ENCODE results near the gene KCNK4.

Gene KCNK4

DNA sequence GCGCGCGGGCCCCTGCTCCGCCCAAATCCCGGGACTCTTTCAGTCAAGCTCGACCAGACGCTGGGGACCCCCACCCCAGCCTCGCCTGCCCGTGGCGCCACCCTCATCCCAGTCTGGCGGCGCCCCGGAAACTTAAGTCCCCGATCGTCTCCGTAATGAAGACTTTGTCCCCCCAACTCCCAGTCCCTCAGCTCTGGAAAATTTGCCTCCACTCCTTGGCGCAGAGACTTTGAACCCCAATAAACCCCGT, 39.4 kb upstream of the KCNK4 start:
- Histone ChIP-seq H2AK5ac (ENCODE audit: low read length) (no peak overlapping the region), H3K23ac (ENCODE audit: low read length) (peak overlapping the region; percentile 57), H3K79me2 (ENCODE audit: control insufficient read depth, insufficient read depth, low read length) (peaks cover 12% of the 10 kb centered on the region), H3K9ac (ENCODE audit: low read length) (peak overlapping the region; percentile 95), H3K4me2 (ENCODE audit: low read length) (peak overlapping the region; percentile 82), H3K36me3 (ENCODE audit: control insufficient read depth, insufficient read depth, low read length) (peaks cover 5% of the 10 kb centered on the region), H2BK15ac (replicated peaks; ENCODE audit: low read depth) (no peak overlapping the region), H3K4ac (ENCODE audit: low read depth, low read length) (peak overlapping the region; percentile 21), H3K18ac (ENCODE audit: low read length) (peak overlapping the region; percentile 16), H3K27me3 (ENCODE audit: insufficient read depth, low read length, poor library complexity) (no peaks in the 10 kb centered on the region), H2BK120ac (ENCODE audit: low read depth, low read length) (no peak overlapping the region), H4K5ac (ENCODE audit: low read length) (no peak overlapping the region), H3K79me1 (ENCODE audit: low read length) (peaks cover 13% of the 10 kb centered on the region), H3K56ac (ENCODE audit: low read length) (peak overlapping the region; percentile 94), H3K4me3 (ENCODE audit: low read length) (peak overlapping the region; percentile 82), H3K27ac (ENCODE audit: low read depth, low read length) (no peak overlapping the region), H2BK5ac (ENCODE audit: low read length) (no peak overlapping the region), H3K4me1 (ENCODE audit: control insufficient read depth, low read depth, low read length) (peaks cover 12% of the 10 kb centered on the region), H4K8ac (ENCODE audit: low read depth, low read length) (no peak overlapping the region)
- DNase-seq, result no peak
- no CpG with 5 or more reads among the region's 18 CpGs for WGBS (ENCODE audit: extremely low coverage, insufficient coverage, low lambda C conversion rate)

- no CpG with 5 or more reads among the region's 23 CpGs for WGBS (ENCODE audit: extremely low coverage, insufficient coverage, low lambda C conversion rate)
- no peak overlapping the region for H2BK120ac ChIP-seq (ENCODE audit: low read depth, low read length)
- DNase-seq, result peak; percentile 54
These were observed 38.9 kb upstream of the KCNK4 start for GRCh38 chr11:64252003-64252872.

DNA sequence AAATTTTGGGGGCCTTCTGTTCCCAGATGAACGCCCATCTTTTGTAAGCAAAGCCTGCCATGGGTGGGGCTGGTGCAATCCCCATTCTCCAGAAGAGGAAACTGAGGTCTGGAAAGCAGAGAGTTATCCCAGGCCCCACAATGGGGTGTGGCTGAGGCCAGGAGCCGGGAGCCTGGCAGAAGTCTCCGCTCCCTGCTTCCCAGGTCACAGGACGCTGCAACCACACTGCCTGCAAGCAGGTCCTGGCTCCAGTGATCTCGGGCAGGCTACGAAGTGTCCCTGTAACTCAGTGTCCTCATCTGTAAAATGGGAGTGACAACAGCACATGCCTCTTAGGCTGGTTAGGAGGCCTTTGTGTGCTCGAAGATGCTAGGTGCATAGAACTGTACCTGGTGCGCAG, 38.1 kb upstream of the KCNK4 start:
- Histone ChIP-seq H3K56ac (ENCODE audit: low read length) (peak overlapping the region; percentile 38), H3K27ac (ENCODE audit: low read depth, low read length) (no peak overlapping the region), H3K79me2 (ENCODE audit: control insufficient read depth, insufficient read depth, low read length) (peaks cover 12% of the 10 kb centered on the region), H3K4me2 (ENCODE audit: low read length) (no peak overlapping the region), H2BK5ac (ENCODE audit: low read length) (no peak overlapping the region), H3K4ac (ENCODE audit: low read depth, low read length) (no peak overlapping the region), H3K79me1 (ENCODE audit: low read length) (peaks cover 13% of the 10 kb centered on the region), H3K27me3 (ENCODE audit: insufficient read depth, low read length, poor library complexity) (no peaks in the 10 kb centered on the region), H3K36me3 (ENCODE audit: control insufficient read depth, insufficient read depth, low read length) (peaks cover 5% of the 10 kb centered on the region), H4K5ac (ENCODE audit: low read length) (no peak overlapping the region), H3K4me1 (ENCODE audit: control insufficient read depth, low read depth, low read length) (peaks cover 10% of the 10 kb centered on the region), H3K23ac (ENCODE audit: low read length) (no peak overlapping the region), H3K18ac (ENCODE audit: low read length) (no peak overlapping the region), H2AK5ac (ENCODE audit: low read length) (no peak overlapping the region), H3K4me3 (ENCODE audit: low read length) (no peak overlapping the region), H2BK15ac (replicated peaks; ENCODE audit: low read depth) (no peak overlapping the region), H4K8ac (ENCODE audit: low read depth, low read length) (no peak overlapping the region), H3K9ac (ENCODE audit: low read length) (no peak overlapping the region), H2BK120ac (ENCODE audit: low read depth, low read length) (no peak overlapping the region)
- no peak for DNase-seq
- no CpG with 5 or more reads among the region's 8 CpGs for WGBS (ENCODE audit: extremely low coverage, insufficient coverage, low lambda C conversion rate)

More at GRCh38 chr11:64252003-64252872, 38.9 kb upstream of the KCNK4 start:
- Histone ChIP-seq H3K27me3 (ENCODE audit: insufficient read depth, low read length, poor library complexity) (no peaks in the 10 kb centered on the region), H3K4me3 (ENCODE audit: low read length) (peak overlapping the region; percentile 82), H4K8ac (ENCODE audit: low read depth, low read length) (no peak overlapping the region), H3K79me1 (ENCODE audit: low read length) (peaks cover 13% of the 10 kb centered on the region), H3K18ac (ENCODE audit: low read length) (peak overlapping the region; percentile 16), H3K56ac (ENCODE audit: low read length) (peak overlapping the region; percentile 94), H3K9ac (ENCODE audit: low read length) (peak overlapping the region; percentile 95), H3K79me2 (ENCODE audit: control insufficient read depth, insufficient read depth, low read length) (peaks cover 12% of the 10 kb centered on the region), H4K5ac (ENCODE audit: low read length) (no peak overlapping the region), H3K27ac (ENCODE audit: low read depth, low read length) (no peak overlapping the region), H2BK5ac (ENCODE audit: low read length) (no peak overlapping the region), H3K4me2 (ENCODE audit: low read length) (peak overlapping the region; percentile 82), H3K4ac (ENCODE audit: low read depth, low read length) (peak overlapping the region; percentile 21), H3K36me3 (ENCODE audit: control insufficient read depth, insufficient read depth, low read length) (peaks cover 5% of the 10 kb centered on the region), H2AK5ac (ENCODE audit: low read length) (peak overlapping the region; percentile 59), H2BK15ac (replicated peaks; ENCODE audit: low read depth) (no peak overlapping the region), H3K4me1 (ENCODE audit: control insufficient read depth, low read depth, low read length) (peaks cover 12% of the 10 kb centered on the region), H3K23ac (ENCODE audit: low read length) (peak overlapping the region; percentile 57)

DNA sequence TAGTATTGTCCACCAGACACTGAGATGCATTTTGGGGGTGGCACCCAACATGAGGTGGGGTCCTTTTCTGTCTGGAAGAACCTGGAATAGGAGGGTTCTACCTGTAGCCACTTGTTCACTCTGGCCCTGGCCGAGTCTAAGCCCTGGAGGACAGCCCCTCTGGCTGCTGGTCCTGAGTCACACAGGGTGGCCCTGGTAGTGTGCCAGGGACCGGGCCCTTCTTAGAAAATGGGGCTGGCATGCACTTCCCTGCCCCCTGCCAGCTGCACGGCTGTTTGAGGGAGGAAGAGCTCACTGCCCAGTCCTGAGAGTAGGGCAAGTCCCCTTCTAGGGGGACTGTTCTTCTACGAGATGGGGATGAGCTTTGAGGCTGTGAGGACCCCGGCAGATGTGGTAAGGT, 37.6 kb upstream of the KCNK4 start:
- no peak overlapping the region for H4K5ac ChIP-seq (ENCODE audit: low read length)
- H3K56ac ChIP-seq (ENCODE audit: low read length), result no peak overlapping the region
- no peak overlapping the region for H3K4me2 ChIP-seq (ENCODE audit: low read length)
- H3K27ac ChIP-seq (ENCODE audit: low read depth, low read length), result no peak overlapping the region
- no peaks in the 10 kb centered on the region for H3K27me3 ChIP-seq (ENCODE audit: insufficient read depth, low read length, poor library complexity)
- H3K4me3 ChIP-seq (ENCODE audit: low read length), result no peak overlapping the region
- no peak overlapping the region for H2BK5ac ChIP-seq (ENCODE audit: low read length)
- no peak overlapping the region for H3K4ac ChIP-seq (ENCODE audit: low read depth, low read length)
- H2BK120ac ChIP-seq (ENCODE audit: low read depth, low read length), result no peak overlapping the region
- no peak overlapping the region for H2AK5ac ChIP-seq (ENCODE audit: low read length)
- H3K4me1 ChIP-seq (ENCODE audit: control insufficient read depth, low read depth, low read length), result peaks cover 5% of the 10 kb centered on the region
- no peak overlapping the region for H4K8ac ChIP-seq (ENCODE audit: low read depth, low read length)
- no peak overlapping the region for H3K9ac ChIP-seq (ENCODE audit: low read length)
- H3K79me2 ChIP-seq (ENCODE audit: control insufficient read depth, insufficient read depth, low read length), result peaks cover 12% of the 10 kb centered on the region
- no peak overlapping the region for H3K23ac ChIP-seq (ENCODE audit: low read length)
- no peak overlapping the region for H2BK15ac ChIP-seq (replicated peaks; ENCODE audit: low read depth)
- no peak overlapping the region for H3K18ac ChIP-seq (ENCODE audit: low read length)
- no CpG with 5 or more reads among the region's 5 CpGs for WGBS (ENCODE audit: extremely low coverage, insufficient coverage, low lambda C conversion rate)
- H3K36me3 ChIP-seq (ENCODE audit: control insufficient read depth, insufficient read depth, low read length), result peaks cover 7% of the 10 kb centered on the region
- peaks cover 13% of the 10 kb centered on the region for H3K79me1 ChIP-seq (ENCODE audit: low read length)
- DNase-seq, result no peak

GRCh38 chr11:64254326-64254725, 36.8 kb upstream of the KCNK4 start:
- H2BK15ac ChIP-seq (replicated peaks; ENCODE audit: low read depth), result no peak overlapping the region
- H3K79me2 ChIP-seq (ENCODE audit: control insufficient read depth, insufficient read depth, low read length), result peaks cover 12% of the 10 kb centered on the region
- no peak overlapping the region for H3K4me3 ChIP-seq (ENCODE audit: low read length)
- no peak overlapping the region for H3K18ac ChIP-seq (ENCODE audit: low read length)
- no peak overlapping the region for H3K9ac ChIP-seq (ENCODE audit: low read length)
- H3K27ac ChIP-seq (ENCODE audit: low read depth, low read length), result no peak overlapping the region
- H3K4me2 ChIP-seq (ENCODE audit: low read length), result no peak overlapping the region
- no peaks in the 10 kb centered on the region for H3K27me3 ChIP-seq (ENCODE audit: insufficient read depth, low read length, poor library complexity)
- no peak for DNase-seq
- WGBS (ENCODE audit: extremely low coverage, insufficient coverage, low lambda C conversion rate), result no CpG with 5 or more reads among the region's 7 CpGs
- no peak overlapping the region for H2BK120ac ChIP-seq (ENCODE audit: low read depth, low read length)
- H2BK5ac ChIP-seq (ENCODE audit: low read length), result no peak overlapping the region
- H3K23ac ChIP-seq (ENCODE audit: low read length), result no peak overlapping the region
- peaks cover 13% of the 10 kb centered on the region for H3K79me1 ChIP-seq (ENCODE audit: low read length)
- no peak overlapping the region for H4K8ac ChIP-seq (ENCODE audit: low read depth, low read length)
- no peak overlapping the region for H2AK5ac ChIP-seq (ENCODE audit: low read length)
- H3K56ac ChIP-seq (ENCODE audit: low read length), result no peak overlapping the region
- no peak overlapping the region for H3K4ac ChIP-seq (ENCODE audit: low read depth, low read length)
- peaks cover 8% of the 10 kb centered on the region for H3K36me3 ChIP-seq (ENCODE audit: control insufficient read depth, insufficient read depth, low read length)
- no peak overlapping the region for H4K5ac ChIP-seq (ENCODE audit: low read length)
- H3K4me1 ChIP-seq (ENCODE audit: control insufficient read depth, low read depth, low read length), result peaks cover 3% of the 10 kb centered on the region

Data from mesendoderm (in vitro differentiated cells).